AG09319 (cell line): ENCODE results near the gene ZNF648.
"Not testable (repeated sequence)": the region's sequence is repeated elsewhere in the genome, so short reads cannot be mapped to it uniquely, and the experiment has no call there.

Source experiments
- DNase-seq: peaks from one replicate; pipeline ENCODE4 v3.0.0-alpha.2; 2010; ENCODE audit warnings: low read depth; ENCODE audit errors: extremely low read depth
- TF ChIP-seq, protein P1 (sequence below): IDR thresholded peaks from 2 replicates; pipeline ENCODE4 v1.5.1; 2011; ENCODE audit warnings: low read depth, mild to moderate bottlenecking, inconsistent platforms, low read length, moderate library complexity

Gene ZNF648

DNA sequence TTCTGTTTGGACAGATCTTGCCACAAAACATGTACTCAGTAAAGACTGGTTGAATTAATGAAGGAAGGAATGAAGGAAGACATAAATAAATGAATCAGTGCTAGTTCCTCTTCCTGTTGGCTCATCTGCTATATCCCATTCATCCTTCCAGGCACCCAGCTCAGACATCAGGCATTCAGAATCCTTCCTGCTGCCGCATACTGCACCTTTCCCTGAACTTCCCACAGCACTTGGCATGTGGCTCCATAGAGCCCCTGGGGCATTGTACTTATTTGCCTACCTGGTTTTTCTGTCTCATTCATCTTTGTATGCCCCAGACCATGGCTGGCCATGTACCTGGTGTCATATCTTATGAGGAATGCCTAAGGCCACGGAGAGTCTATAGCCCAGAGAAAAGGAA is 34.4 kb upstream of the ZNF648 start:
- no peak for DNase-seq
- TF ChIP-seq, protein P1, sequence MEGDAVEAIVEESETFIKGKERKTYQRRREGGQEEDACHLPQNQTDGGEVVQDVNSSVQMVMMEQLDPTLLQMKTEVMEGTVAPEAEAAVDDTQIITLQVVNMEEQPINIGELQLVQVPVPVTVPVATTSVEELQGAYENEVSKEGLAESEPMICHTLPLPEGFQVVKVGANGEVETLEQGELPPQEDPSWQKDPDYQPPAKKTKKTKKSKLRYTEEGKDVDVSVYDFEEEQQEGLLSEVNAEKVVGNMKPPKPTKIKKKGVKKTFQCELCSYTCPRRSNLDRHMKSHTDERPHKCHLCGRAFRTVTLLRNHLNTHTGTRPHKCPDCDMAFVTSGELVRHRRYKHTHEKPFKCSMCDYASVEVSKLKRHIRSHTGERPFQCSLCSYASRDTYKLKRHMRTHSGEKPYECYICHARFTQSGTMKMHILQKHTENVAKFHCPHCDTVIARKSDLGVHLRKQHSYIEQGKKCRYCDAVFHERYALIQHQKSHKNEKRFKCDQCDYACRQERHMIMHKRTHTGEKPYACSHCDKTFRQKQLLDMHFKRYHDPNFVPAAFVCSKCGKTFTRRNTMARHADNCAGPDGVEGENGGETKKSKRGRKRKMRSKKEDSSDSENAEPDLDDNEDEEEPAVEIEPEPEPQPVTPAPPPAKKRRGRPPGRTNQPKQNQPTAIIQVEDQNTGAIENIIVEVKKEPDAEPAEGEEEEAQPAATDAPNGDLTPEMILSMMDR: no peak

DNA sequence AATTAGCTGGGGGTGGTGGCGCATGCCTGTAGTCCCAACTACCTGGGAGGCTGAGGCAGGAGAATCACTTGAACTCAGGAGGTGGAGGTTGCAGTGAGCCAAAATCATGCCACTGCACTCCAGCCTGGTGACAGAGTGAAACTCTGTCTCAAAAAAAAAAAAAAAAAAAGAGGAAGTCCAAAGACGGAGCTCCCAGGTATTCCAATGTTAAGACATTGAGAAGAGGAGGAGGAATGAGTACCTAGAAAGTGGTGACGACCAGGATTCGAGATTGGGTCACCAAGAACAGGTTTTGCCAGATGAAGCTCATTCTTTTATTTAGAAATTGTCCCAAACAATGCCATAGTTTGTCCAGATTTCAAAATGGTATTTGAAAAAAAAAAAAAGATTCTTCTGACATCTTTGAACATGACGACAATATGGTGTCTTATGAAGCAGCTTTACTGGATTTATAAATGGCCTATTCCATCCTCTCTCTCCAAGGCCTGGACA is 33.0 kb upstream of the ZNF648 start:
- not testable (repeated sequence) for DNase-seq

DNA sequence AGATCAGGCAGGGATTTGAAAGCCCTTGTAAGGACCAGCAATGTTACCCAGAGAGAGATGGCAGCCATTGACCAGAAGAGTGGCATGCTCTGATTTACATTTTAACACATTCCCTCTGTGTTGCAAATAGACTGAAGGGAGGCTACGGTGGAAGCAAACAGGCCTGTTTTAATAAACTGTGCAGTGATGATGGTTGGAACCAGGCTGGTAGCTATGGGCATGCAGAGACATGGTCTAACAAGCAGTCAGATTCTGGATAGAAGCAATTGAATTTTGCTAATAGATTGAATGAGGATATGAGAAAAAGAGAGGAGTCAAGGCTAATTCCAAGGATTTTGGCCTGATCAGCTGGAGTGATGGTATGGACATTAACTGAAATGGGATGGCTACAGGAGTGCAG is 32.3 kb upstream of the ZNF648 start:
- DNase-seq: no peak
- TF ChIP-seq, protein P1: no peak

- TF ChIP-seq, protein P1: no peak
These were observed 30.8 kb upstream of the ZNF648 start for GRCh38 chr1:182092336-182092735.

DNA sequence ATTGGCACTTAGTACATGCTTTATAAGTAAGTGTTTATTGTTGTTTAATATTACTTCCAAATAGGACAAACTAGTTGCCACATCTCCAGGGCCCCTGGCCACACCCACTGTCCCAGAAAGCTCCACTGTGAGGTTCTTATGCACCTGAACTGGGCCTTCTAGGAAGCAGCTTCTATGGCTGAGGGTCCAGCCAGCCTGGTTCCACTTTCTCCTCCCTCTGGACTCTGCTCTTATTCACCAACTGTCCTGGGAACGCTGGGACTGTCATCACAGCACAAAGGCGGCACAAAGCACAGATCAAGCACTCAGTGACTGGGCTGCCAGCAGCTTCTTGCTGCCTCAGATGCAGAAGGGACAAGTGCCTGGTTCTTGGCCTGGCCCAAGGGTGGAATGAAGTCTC is 29.6 kb upstream of the ZNF648 start:
- no peak for DNase-seq

More at GRCh38 chr1:182092336-182092735, 30.8 kb upstream of the ZNF648 start:
- DNase-seq: no peak

DNA sequence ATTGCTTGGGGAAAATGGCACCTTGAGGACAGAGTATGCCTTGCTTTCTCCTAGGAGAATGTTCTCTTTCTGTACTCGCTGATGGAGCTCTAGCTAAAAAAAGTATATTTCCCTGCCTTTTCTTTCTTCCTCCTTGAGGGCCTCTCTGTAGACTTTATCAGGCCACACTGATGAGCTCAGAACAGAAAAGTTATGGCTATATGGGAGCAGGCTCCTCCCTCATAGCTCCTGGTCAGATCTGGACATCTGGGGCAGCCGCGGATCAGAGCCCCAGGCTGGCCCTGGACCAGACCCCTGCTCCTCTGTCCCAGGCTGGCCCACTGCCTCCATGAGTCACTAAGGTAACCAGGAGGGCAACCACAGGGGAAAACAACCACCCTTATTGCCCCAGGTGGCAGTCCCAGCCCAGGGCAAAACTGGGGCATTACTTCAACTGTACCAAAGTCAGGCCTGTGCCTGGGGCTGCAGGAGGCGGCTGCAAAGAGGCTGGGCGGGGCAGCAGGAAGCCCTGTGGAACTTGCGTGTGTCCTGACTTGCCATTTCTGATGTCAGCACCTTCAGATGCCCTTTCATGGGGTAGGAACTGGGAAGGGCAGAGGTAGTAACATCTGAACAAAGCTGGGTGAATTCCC is 26.3 kb upstream of the ZNF648 start:
- TF ChIP-seq, protein P1: no peak
- no peak for DNase-seq

More for the DNA sequence above, 29.6 kb upstream of the ZNF648 start:
- TF ChIP-seq, protein P1: no peak

DNA sequence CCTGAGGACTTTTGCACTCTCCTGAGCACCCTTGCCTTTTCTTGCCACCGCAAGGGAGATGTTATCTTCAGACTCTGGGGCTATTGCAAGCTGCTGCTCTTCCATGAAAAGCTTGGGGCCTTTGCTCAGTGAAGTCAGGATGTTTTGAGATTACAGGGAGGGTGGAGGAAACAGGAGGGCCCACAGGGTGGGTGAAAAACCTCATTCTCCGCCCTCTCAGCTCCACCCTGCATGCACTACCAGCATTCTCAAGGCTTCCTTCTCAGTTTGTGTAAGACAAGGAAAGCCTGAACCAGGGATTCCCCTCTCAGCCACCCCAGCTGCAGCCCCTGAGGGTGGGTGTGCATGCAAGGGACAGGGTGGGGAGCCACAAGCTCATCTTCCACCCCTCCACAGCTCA is 25.8 kb upstream of the ZNF648 start:
- no peak for DNase-seq

DNA sequence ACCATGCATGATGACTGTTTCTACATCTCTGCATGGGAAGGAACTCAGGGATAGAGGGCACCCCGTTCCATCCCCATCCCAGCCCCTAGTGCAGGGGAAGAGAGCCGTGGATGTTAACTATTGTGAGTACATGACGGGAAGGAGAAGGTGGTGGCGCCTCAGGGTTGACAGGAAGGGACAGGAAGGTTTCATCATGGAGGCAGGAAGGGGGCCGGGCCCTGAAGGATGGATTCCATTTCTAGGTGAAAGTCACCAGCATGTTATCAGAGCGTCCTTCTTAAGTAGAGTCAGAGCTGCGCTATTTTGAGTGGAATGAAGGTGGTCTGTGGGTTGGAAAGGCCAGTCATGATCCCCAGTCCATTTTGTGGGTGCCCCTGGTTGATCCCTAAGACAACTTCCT is 25.1 kb upstream of the ZNF648 start:
- TF ChIP-seq, protein P1: no peak
- no peak for DNase-seq

More for the DNA sequence above, 25.8 kb upstream of the ZNF648 start:
- TF ChIP-seq, protein P1: no peak
